GM18499 (cell line): ENCODE results near the gene USH2A.
A peak's percentile ranks its signal among the peaks of the same experiment; 100 is the strongest.
"Not testable (repeated sequence)": the region's sequence is repeated elsewhere in the genome, so short reads cannot be mapped to it uniquely, and the experiment has no call there.

Experiments used
- ATAC-seq: cut with Tn5 transposase; IDR thresholded peaks from one replicate; pipeline ENCODE4 v1.9.1; 2021; ENCODE audit warnings: moderate number of reproducible peaks; ENCODE audit not compliant: insufficient read depth, unreplicated experiment

Gene USH2A

GRCh38 chr1:216057947-216058346 lies 365.3 kb downstream of the USH2A start:
- no peak for ATAC-seq

GRCh38 chr1:216057063-216057462 lies 366.2 kb downstream of the USH2A start:
- ATAC-seq: no peak

DNA sequence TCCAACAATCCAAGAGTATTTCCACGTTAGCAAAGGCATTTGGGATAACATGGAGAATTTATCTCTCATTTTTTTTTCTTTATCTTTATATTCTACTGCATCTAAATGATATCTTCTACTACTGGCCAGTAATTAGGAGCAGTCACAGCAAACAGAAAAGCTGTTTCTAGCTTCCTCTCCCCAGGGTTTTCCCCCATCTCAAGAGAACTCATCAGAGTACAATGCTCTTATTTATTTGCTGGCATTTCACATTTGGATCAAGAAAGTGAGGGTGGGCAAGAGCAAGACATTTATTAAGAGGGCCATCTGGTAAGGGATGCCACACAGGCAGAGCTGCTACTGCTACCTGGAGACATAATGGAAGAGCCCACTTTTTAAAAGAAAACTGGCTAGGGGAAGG lies 368.2 kb downstream of the USH2A start:
- no peak for ATAC-seq

DNA sequence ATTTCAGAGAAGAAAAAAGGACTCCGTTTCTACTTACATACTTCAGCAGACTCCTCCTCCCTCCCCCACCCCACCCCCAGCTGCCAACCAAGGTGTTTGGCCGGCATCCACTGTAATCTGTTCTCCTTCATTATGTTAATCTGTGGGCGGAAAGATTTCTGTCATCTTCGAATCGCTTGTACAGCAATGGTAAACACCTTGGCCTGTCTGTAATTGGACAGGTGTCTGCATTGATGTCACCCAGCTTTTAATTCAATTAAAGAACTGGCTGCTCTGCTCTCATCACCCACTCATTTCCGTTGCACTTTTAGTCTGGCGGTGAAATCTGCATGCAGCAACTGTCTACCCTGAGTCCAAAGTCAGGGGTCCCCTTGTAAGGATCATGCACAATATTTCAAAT lies 368.6 kb downstream of the USH2A start:
- ATAC-seq: no peak

- ATAC-seq: no peak
Measured at GRCh38 chr1:216051071-216051470, 372.2 kb downstream of the USH2A start.

- ATAC-seq: no peak
Measured at GRCh38 chr1:216049741-216050430, 373.4 kb downstream of the USH2A start.

GRCh38 chr1:216047811-216048572 lies 375.3 kb downstream of the USH2A start:
- ATAC-seq: no peak

DNA sequence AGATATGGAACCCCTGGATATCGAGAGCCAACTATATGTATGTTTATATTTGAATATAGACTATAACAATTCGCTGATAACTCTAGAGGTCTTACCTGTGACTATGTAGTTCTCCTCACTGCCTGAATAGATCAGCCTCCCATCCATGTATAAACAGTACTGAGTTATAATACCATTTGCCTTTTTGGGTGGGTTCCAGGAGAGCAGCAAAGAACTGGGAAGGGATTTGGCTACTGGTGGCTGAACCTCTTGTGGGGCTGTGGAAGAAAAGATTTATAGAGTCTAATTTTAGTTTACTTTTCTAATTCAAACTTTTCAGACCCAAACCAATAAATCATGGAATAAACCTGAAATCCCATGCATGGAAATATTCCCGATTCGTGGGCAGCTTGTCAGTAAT lies 376.9 kb downstream of the USH2A start:
- ATAC-seq: no peak

- ATAC-seq: no peak
Measured at GRCh38 chr1:216045400-216045799, 377.8 kb downstream of the USH2A start.

- no peak for ATAC-seq
Measured at GRCh38 chr1:216044538-216044937, 378.7 kb downstream of the USH2A start.

GRCh38 chr1:216034506-216034905 lies 388.7 kb downstream of the USH2A start:
- no peak for ATAC-seq

GRCh38 chr1:216032961-216033614 lies 390.2 kb downstream of the USH2A start:
- ATAC-seq: no peak

- no peak for ATAC-seq
Measured at GRCh38 chr1:216032284-216032683, 391.0 kb downstream of the USH2A start.

DNA sequence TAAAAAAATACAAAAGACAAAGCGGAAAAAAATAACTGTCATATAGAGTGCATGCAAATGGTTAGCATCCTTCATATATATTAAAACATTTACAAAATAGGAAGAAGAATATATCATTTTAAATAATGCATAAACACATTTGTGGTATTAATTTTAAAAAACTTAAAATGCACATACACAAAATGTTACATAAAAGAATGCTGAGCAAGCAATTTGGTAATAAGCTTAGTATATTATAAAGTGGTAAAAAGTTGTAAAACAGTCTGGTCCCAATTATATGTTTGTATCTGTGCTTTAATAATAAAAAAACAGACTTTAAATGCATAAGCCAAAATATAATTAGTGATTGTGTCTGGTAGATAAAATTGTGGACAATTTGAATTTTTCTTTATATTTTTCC lies 394.6 kb downstream of the USH2A start:
- ATAC-seq: no peak

- no peak for ATAC-seq
Measured at GRCh38 chr1:216024546-216024945, 398.7 kb downstream of the USH2A start.

DNA sequence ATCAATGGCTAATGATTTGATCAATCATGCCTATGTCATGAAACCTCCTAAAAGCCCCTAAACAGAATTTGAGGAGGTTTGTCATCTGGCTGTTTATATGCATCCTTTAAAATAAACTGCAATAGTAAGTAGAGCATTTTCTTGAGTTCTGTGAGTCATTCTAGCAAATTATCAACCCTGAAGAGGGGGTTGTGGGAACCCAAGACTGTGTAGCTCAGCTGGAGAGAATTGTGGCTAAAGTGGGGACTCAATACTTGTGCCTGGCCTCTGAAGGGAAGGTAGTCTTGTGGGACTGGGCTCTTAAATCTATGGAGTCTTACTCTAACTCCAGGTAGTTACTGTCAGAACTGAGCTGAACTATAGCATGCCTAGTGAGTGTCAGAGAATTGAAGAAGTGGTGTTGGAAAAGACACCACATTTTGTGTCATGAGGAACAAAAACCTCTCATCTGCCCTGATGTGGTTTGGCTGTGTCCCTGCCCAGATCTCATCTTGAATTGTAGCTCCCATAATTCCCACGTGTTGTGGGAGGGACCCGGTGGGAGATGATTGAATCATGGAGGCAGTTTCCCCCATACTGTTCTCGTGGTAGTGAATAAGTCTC lies 402.4 kb downstream of the USH2A start:
- no peak for ATAC-seq

DNA sequence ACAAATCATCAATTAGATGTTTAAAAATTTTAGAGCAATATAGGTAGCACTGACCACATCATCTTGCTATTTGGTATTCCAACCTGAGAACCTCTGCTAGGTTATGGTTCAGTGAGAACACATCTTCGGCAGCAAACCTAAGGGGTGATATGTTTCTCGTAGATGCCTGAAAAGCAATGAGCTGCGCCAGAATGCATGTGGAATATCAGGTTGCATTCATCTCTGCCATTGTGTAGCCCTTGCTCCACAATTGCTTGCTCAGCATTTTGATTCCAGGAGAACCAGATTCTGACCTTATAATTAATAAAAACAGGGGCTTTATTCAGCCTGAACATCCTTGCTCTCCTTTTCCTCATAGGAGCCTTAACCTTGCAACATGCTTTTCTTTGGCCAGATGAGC lies 408.1 kb downstream of the USH2A start:
- ATAC-seq: no peak

DNA sequence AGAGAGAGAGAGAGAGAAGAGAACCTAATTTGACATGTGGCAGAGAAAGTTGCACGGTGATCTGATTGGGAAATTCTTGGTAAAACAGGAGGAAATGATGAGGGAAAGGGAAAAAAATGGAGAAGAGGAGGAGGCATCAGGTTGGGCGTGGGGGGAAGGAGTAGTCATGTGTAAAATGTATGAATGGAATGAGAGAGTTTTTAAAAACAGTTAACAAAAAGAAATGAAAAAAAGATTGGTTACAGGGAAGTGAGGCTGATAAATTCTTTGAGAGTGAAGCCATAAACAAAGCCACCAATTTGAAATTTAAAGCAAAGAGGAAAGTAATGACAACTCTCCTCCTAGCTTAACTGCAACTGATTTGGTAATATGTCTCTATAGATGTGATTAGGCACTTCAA lies 409.2 kb downstream of the USH2A start:
- no peak for ATAC-seq

DNA sequence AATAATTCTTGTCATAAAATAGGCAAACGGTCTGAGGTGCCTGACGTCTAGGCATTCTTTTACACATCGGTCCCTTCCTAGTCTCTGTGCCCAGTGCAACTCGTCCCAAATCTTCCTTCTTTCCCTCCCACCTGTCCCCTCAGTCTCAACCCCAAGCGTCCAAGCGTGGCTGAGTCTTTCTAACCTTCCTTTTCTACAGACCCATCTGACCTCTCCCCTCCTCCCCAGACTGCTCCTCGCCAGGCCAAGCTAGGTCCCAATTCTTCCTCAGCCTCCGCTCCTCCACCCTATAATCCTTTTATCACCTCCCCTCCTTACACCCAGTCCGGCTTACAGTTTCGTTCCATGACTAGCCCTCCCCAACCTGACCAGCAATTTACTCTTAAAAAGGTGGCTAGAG lies 413.8 kb downstream of the USH2A start:
- ATAC-seq: not testable (repeated sequence)

DNA sequence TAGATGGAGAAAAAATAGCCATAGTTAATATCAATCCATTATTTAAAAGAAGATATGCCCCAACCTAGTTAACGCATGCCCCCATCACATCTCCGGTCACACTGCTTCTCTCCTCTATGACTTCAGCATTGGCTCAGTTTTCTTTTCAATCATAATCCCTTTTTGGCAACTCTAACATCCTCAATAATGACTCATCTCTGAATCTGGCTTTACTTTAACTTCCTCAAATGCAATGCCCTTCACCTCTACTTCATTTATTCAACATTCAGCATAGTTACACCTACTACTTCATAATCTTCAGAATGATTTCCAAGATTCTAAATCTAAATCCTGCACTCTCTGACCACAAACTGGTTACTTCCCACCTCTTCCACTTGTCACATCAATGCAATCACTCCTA lies 417.3 kb downstream of the USH2A start:
- ATAC-seq: peak; percentile 100

GRCh38 chr1:215992620-215993019 lies 430.6 kb downstream of the USH2A start:
- ATAC-seq: peak; percentile 56
